ENCODE results near the gene ALDH3B1. TPM values are rescaled to one million over a fixed set of nuclear protein-coding genes. Genes with fewer than 3 reads are reported as not detected.
"Not testable (repeated sequence)": the region's sequence is repeated elsewhere in the genome, so short reads cannot be mapped to it uniquely, and the experiment has no call there.

Gene ALDH3B1
- total and polyA plus RNA-seq, 10 of the 15 experiments (the other 5 are each of a cell fraction or from before 2014, with no cell fraction given), result 0.03 to 0.37 (median 0.17) TPM; not detected in 3

GRCh38 chr11:67963879-67964278 lies 46.2 kb upstream of the ALDH3B1 start:
- H3K4me3 ChIP-seq; H3K27ac ChIP-seq (ENCODE audit: control insufficient read depth, insufficient read depth); H2AFZ ChIP-seq (ENCODE audit: control insufficient read depth, low read depth, low read length); RAD21 ChIA-PET (ENCODE audit: unreplicated experiment); FAIRE-seq; H3K27me3 ChIP-seq (replicated peaks in 1 of 2; ENCODE audit: control insufficient read depth in 2 of 2, insufficient read depth in 2 of 2, low read length in 1 of 2); POLR2A ChIA-PET; H3K36me3 ChIP-seq (ENCODE audit: control insufficient read depth in 2 of 2, insufficient read depth in 2 of 2, low read length in 1 of 2); SMC1A ChIA-PET (ENCODE audit: uncharacterized antibody, unreplicated experiment); H4K20me1 ChIP-seq (ENCODE audit: control insufficient read depth, insufficient read depth); BruUV-seq (replicated peaks); intact Hi-C loops (cut with micrococcal nuclease; ENCODE audit: unreplicated experiment); H3K9ac ChIP-seq (ENCODE audit: control insufficient read depth, insufficient read depth, low read length); H3K79me2 ChIP-seq (ENCODE audit: control insufficient read depth, insufficient read depth, low read length); H3K9me3 ChIP-seq (replicated peaks; ENCODE audit: control insufficient read depth, insufficient read depth, low read length); ATAC-seq; DNase-seq (ENCODE audit: low read depth, low spot score); H3K4me1 ChIP-seq (ENCODE audit: control insufficient read depth, insufficient read depth, low read length); H3K4me2 ChIP-seq (ENCODE audit: control insufficient read depth, insufficient read depth): not testable (repeated sequence)
- in situ Hi-C loops (cut with MboI), result loop anchor here (25.0 kb wide), 1 partner anchor 102 kb away; no protein-coding TSS in a partner anchor
- WGBS (ENCODE audit: insufficient coverage, insufficient replicate concordance, low lambda C conversion rate, missing lambda C conversion rate), result 12% methylated on average over 6 of the region's 6 CpGs
- TF ChIP-seq NFYB (IDR thresholded peaks at IDR 0.05; ENCODE audit: insufficient read depth, low read depth, low read length), result peak; percentile 35; the same call in 1 of the 2 replicates
- CTCF ChIA-PET, result interaction anchor here (1.1 kb wide), 1 partner anchor 8 kb away, joined by 3 read pairs; no protein-coding TSS in a partner anchor

- H3K79me2 ChIP-seq (ENCODE audit: control insufficient read depth, insufficient read depth, low read length); H4K20me1 ChIP-seq (ENCODE audit: control insufficient read depth, insufficient read depth); H3K9me3 ChIP-seq (replicated peaks; ENCODE audit: control insufficient read depth, insufficient read depth, low read length); DNase-seq (ENCODE audit: low read depth, low spot score); RAD21 ChIA-PET (ENCODE audit: unreplicated experiment); H3K36me3 ChIP-seq (ENCODE audit: control insufficient read depth in 2 of 2, insufficient read depth in 2 of 2, low read length in 1 of 2); H3K4me3 ChIP-seq; SMC1A ChIA-PET (ENCODE audit: uncharacterized antibody, unreplicated experiment); ATAC-seq; H3K9ac ChIP-seq (ENCODE audit: control insufficient read depth, insufficient read depth, low read length); H2AFZ ChIP-seq (ENCODE audit: control insufficient read depth, low read depth, low read length); BruUV-seq (replicated peaks); H3K27ac ChIP-seq (ENCODE audit: control insufficient read depth, insufficient read depth); H3K27me3 ChIP-seq (replicated peaks in 1 of 2; ENCODE audit: control insufficient read depth in 2 of 2, insufficient read depth in 2 of 2, low read length in 1 of 2); intact Hi-C loops (cut with micrococcal nuclease; ENCODE audit: unreplicated experiment); FAIRE-seq; H3K4me2 ChIP-seq (ENCODE audit: control insufficient read depth, insufficient read depth); H3K4me1 ChIP-seq (ENCODE audit: control insufficient read depth, insufficient read depth, low read length); POLR2A ChIA-PET: not testable (repeated sequence)
- in situ Hi-C loops (cut with MboI), result loop anchor here (25.0 kb wide), 1 partner anchor 102 kb away; no protein-coding TSS in a partner anchor
- CTCF ChIA-PET, result interaction anchor here (1.1 kb wide), 1 partner anchor 9 kb away, joined by 3 read pairs; no protein-coding TSS in a partner anchor
Measured at GRCh38 chr11:67964746-67965145, 45.4 kb upstream of the ALDH3B1 start.

- BruUV-seq (replicated peaks); H3K9me3 ChIP-seq (replicated peaks; ENCODE audit: control insufficient read depth, insufficient read depth, low read length); CTCF ChIA-PET; intact Hi-C loops (cut with micrococcal nuclease; ENCODE audit: unreplicated experiment); H3K36me3 ChIP-seq (ENCODE audit: control insufficient read depth in 2 of 2, insufficient read depth in 2 of 2, low read length in 1 of 2); POLR2A ChIA-PET; H3K4me1 ChIP-seq (ENCODE audit: control insufficient read depth, insufficient read depth, low read length); H3K79me2 ChIP-seq (ENCODE audit: control insufficient read depth, insufficient read depth, low read length); H3K4me3 ChIP-seq; H3K4me2 ChIP-seq (ENCODE audit: control insufficient read depth, insufficient read depth); H4K20me1 ChIP-seq (ENCODE audit: control insufficient read depth, insufficient read depth); H3K9ac ChIP-seq (ENCODE audit: control insufficient read depth, insufficient read depth, low read length); H3K27me3 ChIP-seq (replicated peaks in 1 of 2; ENCODE audit: control insufficient read depth in 2 of 2, insufficient read depth in 2 of 2, low read length in 1 of 2); FAIRE-seq; H3K27ac ChIP-seq (ENCODE audit: control insufficient read depth, insufficient read depth); ATAC-seq; H2AFZ ChIP-seq (ENCODE audit: control insufficient read depth, low read depth, low read length); DNase-seq (ENCODE audit: low read depth, low spot score): not testable (repeated sequence)
- 68% methylated on average over 19 of the region's 19 CpGs for WGBS (ENCODE audit: insufficient coverage, insufficient replicate concordance, low lambda C conversion rate, missing lambda C conversion rate)
- ChIA-PET RAD21 (ENCODE audit: unreplicated experiment) (interaction anchor here (1.6 kb wide), 1 partner anchor 9 kb away, joined by 4 read pairs; no protein-coding TSS in a partner anchor), SMC1A (ENCODE audit: uncharacterized antibody, unreplicated experiment) (interaction anchor here (0.5 kb wide), 1 partner anchor 95 kb away, joined by 3 read pairs; no protein-coding TSS in a partner anchor)
- in situ Hi-C loops (cut with MboI), result loop anchor here (25.0 kb wide), 1 partner anchor 104 kb away; no protein-coding TSS in a partner anchor
Measured at GRCh38 chr11:67965830-67966348, 44.2 kb upstream of the ALDH3B1 start.

- RAD21 ChIA-PET (ENCODE audit: unreplicated experiment); FAIRE-seq; SMC1A ChIA-PET (ENCODE audit: uncharacterized antibody, unreplicated experiment); H3K36me3 ChIP-seq (ENCODE audit: control insufficient read depth in 2 of 2, insufficient read depth in 2 of 2, low read length in 1 of 2); H3K4me2 ChIP-seq (ENCODE audit: control insufficient read depth, insufficient read depth); CTCF ChIA-PET; H4K20me1 ChIP-seq (ENCODE audit: control insufficient read depth, insufficient read depth); H3K9me3 ChIP-seq (replicated peaks; ENCODE audit: control insufficient read depth, insufficient read depth, low read length); ATAC-seq; H3K9ac ChIP-seq (ENCODE audit: control insufficient read depth, insufficient read depth, low read length); BruUV-seq (replicated peaks); H2AFZ ChIP-seq (ENCODE audit: control insufficient read depth, low read depth, low read length); POLR2A ChIA-PET; H3K27ac ChIP-seq (ENCODE audit: control insufficient read depth, insufficient read depth); DNase-seq (ENCODE audit: low read depth, low spot score); H3K4me3 ChIP-seq; H3K4me1 ChIP-seq (ENCODE audit: control insufficient read depth, insufficient read depth, low read length); H3K27me3 ChIP-seq (replicated peaks in 1 of 2; ENCODE audit: control insufficient read depth in 2 of 2, insufficient read depth in 2 of 2, low read length in 1 of 2); H3K79me2 ChIP-seq (ENCODE audit: control insufficient read depth, insufficient read depth, low read length); intact Hi-C loops (cut with micrococcal nuclease; ENCODE audit: unreplicated experiment): not testable (repeated sequence)
- WGBS (ENCODE audit: insufficient coverage, insufficient replicate concordance, low lambda C conversion rate, missing lambda C conversion rate), result 56% methylated on average over 12 of the region's 12 CpGs
- in situ Hi-C loops (cut with MboI), result loop anchor here (25.0 kb wide), 1 partner anchor 112 kb away; no protein-coding TSS in a partner anchor
Measured at GRCh38 chr11:67974746-67975145, 35.4 kb upstream of the ALDH3B1 start.
